GM13977 (cell line): ENCODE measurements around the gene PDP2.
"Not testable (repeated sequence)": the region's sequence is repeated elsewhere in the genome, so short reads cannot be mapped to it uniquely, and the experiment has no call there.

Experiments used
- DNase-seq: peaks from one replicate; pipeline ENCODE4 v3.0.0; 2012; ENCODE audit warnings: low spot score
- in situ Hi-C: fragments of 300-500 bp; cut with MboI; formaldehyde crosslinking; loops from one replicate; pipeline ENCODE4 v1.12.0; 2022; ENCODE audit warnings: low sequenced_read_pairs, low pct_unique_long_range_greater_than_20kb, mixed read lengths, inconsistent platforms; ENCODE audit not compliant: unreplicated experiment
- TF ChIP-seq, protein P1 (sequence below): IDR thresholded peaks from 2 replicates; pipeline ENCODE4 v1.5.1; 2012; ENCODE audit warnings: mild to moderate bottlenecking, control low read depth; ENCODE audit not compliant: insufficient read depth; ENCODE audit errors: extremely low read depth, missing control alignments

The PDP2 gene

DNA sequence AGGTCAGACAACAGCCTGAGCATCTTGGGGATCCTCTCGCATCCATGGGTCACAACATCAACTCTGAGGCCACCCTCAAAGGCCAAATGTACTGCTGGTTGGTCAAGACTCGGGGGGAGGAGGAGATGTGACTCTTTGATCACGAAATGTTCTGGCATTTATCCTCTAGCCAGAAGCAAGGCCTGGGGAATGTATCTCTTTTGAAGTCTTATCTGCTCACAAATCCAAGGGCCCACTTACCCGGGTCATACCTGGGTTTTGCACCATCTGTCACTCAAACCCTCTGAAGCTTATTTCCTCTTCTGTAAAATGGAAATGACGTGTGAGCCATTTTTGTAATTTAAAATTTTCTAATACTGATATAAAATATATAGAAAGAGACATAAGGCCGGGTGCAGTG is 22.9 kb upstream of the PDP2 start:
- peak; percentile 9 for DNase-seq
- in situ Hi-C loops, result loop anchor here (25.0 kb wide), 1 partner anchor 445 kb away; no protein-coding TSS in a partner anchor

DNA sequence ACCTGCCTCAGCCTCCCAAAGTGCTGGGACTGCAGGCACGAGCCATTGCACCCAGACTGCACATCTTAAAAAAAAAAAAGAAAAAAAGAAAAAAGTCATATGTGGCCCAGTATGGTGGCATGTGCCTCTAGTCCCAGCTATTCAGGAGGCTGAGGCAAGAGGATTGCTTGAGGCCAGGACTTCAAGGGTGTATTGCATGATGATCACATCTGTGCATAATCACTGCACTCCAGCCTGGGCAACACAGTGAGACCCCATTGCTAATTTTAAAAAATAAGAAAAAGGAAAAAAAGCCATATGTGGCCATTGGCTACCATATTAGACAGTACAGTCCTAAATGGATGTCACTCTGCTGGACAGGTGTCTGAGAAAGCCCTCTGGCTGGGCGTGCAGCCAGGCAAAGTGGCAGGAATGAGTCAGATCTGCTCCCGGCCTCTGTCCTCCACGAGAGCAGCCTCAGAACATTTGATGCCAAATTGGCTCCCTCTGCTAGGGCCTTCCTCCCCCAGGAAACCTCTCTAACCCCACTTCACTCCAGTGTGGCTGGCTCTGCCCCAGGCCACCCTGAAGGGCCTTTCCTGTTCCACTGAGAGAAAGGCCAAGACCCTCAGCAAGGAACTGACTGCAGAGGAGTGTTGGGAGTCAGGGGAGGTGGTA is 21.4 kb upstream of the PDP2 start:
- in situ Hi-C loops, result loop anchor here (25.0 kb wide), 1 partner anchor 447 kb away; no protein-coding TSS in a partner anchor
- peak; percentile 15 for DNase-seq

More for the DNA sequence above, 22.9 kb upstream of the PDP2 start:
- TF ChIP-seq, protein P1, sequence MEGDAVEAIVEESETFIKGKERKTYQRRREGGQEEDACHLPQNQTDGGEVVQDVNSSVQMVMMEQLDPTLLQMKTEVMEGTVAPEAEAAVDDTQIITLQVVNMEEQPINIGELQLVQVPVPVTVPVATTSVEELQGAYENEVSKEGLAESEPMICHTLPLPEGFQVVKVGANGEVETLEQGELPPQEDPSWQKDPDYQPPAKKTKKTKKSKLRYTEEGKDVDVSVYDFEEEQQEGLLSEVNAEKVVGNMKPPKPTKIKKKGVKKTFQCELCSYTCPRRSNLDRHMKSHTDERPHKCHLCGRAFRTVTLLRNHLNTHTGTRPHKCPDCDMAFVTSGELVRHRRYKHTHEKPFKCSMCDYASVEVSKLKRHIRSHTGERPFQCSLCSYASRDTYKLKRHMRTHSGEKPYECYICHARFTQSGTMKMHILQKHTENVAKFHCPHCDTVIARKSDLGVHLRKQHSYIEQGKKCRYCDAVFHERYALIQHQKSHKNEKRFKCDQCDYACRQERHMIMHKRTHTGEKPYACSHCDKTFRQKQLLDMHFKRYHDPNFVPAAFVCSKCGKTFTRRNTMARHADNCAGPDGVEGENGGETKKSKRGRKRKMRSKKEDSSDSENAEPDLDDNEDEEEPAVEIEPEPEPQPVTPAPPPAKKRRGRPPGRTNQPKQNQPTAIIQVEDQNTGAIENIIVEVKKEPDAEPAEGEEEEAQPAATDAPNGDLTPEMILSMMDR, result no peak

DNA sequence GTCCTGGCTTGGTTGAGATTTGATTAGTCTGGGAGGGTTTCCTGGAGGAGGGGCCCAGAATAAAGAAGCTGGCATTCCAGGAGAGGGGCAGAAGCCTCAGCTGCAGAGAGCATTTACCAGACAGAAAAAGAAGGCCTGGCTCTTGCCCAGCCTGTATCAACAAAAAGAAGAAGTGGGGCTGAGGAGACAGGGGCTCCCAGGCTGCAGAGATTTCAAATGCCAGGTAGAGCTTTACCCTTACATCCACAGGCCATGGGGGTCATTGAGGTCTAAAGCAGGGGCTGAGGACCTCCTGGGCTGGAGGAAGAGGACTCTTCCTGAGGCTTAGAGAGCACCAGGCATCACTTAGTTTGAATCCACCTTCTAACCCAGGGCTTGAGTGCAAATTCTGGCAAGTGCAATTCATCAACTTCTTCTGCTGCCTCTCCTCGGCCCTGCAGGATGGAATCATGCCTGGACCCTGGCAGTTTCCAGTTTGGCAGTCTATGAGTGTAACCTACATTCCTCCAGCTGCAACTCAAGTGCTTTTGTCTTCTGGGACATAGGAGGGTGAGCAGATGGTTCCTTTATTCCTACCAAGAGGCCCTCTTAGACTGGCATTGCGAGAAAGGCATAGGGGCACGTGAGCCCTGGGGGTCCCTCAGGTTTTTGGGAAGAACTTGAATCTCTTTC is 20.8 kb upstream of the PDP2 start:
- in situ Hi-C loops, result loop anchor here (25.0 kb wide), 1 partner anchor 447 kb away; no protein-coding TSS in a partner anchor
- TF ChIP-seq, protein P1, result no peak
- DNase-seq, result peak; percentile 2

More for the DNA sequence above, 21.4 kb upstream of the PDP2 start:
- TF ChIP-seq, protein P1, result no peak

DNA sequence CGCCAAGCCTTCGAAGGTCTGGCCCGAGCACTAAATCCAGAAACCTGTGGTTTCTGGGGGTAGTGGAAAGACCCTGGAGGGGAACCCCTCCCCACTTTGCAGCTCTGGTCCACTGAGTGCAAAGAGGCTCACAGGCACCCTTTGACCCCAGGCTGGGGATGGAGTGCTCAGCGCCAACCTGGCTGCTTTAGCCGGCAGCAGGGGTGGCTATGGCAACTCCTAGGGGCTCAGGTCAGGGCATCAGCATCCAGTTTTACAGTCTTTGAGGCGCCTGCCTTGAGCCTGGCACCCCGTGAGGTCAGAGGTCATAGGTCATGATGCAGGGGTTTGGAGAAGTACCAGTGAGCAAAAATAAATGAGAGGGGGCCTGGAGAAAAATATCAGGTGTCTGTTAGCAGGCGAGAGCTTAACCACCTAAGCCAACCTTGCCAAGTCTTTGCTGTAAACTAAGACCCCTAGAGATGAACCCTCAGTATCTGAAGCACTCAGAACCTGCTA is 18.2 kb upstream of the PDP2 start:
- no peak for DNase-seq
- TF ChIP-seq, protein P1, result no peak
- in situ Hi-C loops, result loop anchor here (25.0 kb wide), 1 partner anchor 450 kb away; no protein-coding TSS in a partner anchor

DNA sequence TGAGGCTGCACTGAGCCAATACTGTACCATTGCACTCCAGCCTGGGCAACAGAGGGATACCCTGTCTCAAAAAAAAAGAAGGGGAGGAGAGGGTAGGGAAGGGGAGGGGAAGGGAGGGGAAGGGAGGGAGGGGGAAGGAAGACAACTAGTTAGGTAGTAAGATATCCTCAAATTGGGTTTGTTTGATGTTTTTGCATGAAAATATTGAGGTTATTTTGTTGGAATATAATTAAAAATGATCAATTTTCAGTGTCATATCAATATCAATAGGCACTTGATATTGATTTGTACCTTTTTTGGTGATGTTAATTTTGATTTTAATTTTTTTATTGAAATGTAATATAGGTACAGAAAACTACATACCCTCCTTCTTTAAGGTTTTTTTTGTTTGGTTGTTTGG is 16.6 kb upstream of the PDP2 start:
- TF ChIP-seq, protein P1, result no peak
- DNase-seq, result no peak
- in situ Hi-C loops, result loop anchor here (25.0 kb wide), 1 partner anchor 451 kb away; no protein-coding TSS in a partner anchor

DNA sequence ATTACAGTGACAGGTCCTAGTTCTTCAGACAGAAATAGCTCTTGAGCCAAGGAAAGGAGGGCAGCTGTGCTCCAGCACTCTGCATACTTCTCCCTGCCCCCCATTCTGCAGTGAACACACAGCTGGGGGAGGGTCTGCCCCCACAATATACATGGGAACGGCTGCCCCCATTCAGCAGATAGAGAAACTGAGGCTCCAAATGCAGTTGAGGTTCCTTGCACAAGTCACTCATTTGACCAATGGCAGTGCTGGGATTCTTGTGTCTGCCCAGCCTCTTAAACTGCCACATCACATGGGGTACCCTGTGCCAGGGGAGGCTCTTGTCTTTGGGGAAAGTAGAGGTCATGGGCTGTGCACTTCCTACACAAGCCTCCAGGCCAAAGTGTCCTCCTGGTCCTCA is 10.9 kb upstream of the PDP2 start:
- in situ Hi-C loops, result loop anchor here (25.0 kb wide), 1 partner anchor 457 kb away; no protein-coding TSS in a partner anchor
- TF ChIP-seq, protein P1, result no peak
- DNase-seq, result no peak

DNA sequence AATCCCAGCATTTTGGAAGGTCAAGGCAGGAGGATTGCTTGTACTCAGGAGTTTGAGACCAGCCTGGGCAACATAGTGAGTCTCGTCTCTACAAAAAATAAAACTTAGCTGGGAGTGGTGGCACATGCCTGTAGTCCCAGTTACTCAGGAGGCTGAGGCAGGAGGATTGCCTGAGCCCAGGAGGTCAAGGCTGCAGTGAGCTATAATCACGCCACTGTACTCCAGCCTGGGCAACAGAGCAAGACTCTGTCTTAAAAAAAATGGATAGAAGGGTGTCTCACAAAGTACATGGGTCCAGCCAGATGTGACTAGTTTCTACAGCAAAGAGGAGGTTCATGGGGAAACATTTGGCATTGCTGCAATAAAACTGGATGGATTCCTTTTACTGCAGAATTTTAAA is 9.0 kb upstream of the PDP2 start:
- in situ Hi-C loops, result loop anchor here (25.0 kb wide), 1 partner anchor 459 kb away; no protein-coding TSS in a partner anchor
- not testable (repeated sequence) for DNase-seq
